ENCODE measurements around the gene SLC5A3.

The SLC5A3 gene

DNA sequence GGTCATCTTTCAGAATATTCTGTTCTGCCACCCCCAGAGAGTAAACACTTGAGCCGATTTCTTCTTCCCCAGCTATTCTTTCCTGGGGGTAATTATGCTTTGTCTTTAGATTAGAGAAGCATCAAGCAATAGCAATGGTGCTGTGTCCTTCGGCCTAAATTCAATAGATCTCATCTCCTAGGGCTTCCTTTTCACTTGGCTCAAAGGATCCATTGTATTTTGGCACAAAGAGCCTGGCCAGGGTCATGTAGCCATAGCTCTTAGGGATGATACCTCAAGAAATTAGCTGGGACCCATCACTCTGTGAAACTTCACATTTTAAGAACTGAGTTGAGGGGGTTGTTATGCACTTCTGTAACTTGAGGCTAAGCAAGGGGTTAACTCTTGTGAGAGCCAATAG is 27.0 kb downstream of the SLC5A3 start:
- no peak for DNase-seq (ENCODE audit: low read depth in 2 of 3, low spot score in 2 of 3)

DNA sequence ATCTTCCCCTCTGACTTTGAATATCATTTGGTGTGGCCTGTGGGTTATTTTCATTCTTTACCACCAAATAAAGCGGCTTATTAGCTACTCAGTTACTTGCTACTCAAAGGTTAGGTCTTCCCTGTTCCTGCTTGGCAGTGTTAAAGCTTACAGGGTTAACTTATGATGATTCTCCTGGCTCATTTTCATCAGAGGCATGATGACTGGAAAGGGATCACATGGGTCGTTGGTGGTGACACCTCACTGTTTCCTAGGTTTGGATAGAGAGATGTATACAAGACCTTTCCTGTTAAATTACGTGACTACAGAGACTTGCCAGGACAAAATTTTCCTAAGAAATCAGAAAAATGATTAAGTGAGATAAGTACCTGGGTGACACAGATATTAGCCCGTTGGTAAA is 27.4 kb downstream of the SLC5A3 start:
- no peak for DNase-seq (ENCODE audit: low read depth in 2 of 3, low spot score in 2 of 3)

- no peak for DNase-seq (ENCODE audit: low read depth in 2 of 3, low spot score in 2 of 3)
These were observed 32.7 kb downstream of the SLC5A3 start for GRCh38 chr21:34105947-34106541.

GRCh38 chr21:34107606-34108005 is 34.2 kb downstream of the SLC5A3 start:
- DNase-seq (ENCODE audit: low read depth in 2 of 3, low spot score in 2 of 3), result no peak

DNA sequence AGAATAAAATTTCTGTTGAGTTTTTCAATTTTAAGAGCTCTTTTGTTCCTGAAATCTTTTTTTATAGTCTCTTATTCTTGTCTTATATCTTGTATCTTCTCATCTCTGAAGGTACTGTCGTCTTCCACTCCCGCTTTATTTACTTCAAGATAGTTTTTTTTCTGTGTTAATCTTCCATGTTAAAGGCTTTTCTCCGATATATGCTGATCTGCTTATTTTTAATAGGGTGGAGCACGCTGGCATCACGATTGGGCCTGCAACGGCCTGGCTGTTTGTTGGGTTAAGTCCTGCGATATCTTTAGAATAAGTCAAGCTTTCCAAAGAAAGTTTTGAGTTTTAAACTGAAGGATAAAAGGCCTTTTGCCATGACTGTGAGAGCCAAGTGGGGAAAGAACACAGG is 35.7 kb downstream of the SLC5A3 start:
- no peak for DNase-seq (ENCODE audit: low read depth in 2 of 3, low spot score in 2 of 3)

GRCh38 chr21:34110594-34111202 is 37.3 kb downstream of the SLC5A3 start:
- DNase-seq (ENCODE audit: low read depth in 2 of 3, low spot score in 2 of 3), result no peak

DNA sequence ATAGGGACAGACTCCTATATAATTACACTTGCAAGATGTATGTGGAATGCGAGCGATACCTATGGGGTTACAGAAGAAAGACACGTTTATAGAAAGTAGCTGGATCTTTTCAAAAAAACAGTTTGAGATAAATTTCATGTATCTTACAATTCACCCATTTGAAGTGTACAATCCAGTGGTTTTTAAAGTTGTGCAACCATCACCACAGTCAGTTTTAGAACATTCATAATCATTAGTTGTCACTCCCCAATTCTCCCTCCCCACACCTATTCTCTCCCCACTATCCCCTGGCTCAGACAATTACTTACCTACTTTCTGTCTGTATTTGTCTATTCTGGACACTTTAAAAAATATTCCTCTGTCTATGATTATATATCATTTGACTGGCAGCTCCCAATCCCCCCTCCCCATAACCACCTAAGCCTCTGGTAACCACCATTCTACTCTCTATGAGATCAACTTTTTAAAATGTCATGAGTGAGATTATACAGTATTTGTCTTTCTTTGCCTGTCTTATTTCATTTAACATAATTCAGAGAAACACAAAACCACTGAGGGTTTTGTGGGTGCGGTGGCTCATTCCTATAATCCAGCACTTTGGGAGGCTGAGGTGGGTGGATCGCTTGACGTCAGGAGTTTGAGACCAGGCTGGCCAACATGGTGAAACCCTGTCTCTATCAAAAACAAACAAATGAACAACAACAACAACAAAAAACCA is 39.1 kb downstream of the SLC5A3 start:
- DNase-seq (ENCODE audit: low read depth in 2 of 3, low spot score in 2 of 3), result no peak

DNA sequence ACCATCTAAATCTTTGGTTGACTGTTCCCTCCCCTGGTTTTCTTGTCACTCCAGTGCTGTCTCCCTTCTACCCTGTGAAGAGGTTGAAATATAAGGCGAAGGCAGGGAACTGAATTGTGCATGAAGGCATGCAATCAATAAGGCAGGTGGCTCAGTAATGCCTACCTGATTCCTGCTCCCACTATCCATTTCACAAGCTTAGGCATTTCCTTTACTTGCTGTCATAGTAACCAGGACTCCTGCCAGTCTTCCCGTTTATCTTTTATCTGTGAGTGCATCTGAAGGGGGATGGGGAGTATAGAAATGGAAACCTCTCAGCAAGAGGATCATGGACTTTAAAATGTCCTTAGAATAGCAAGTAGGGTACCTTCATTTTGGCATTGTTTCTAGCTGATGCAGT is 40.5 kb downstream of the SLC5A3 start:
- no peak for DNase-seq (ENCODE audit: low read depth in 2 of 3, low spot score in 2 of 3)

- DNase-seq (ENCODE audit: low read depth in 2 of 3, low spot score in 2 of 3), result no peak
These were observed 41.8 kb downstream of the SLC5A3 start for GRCh38 chr21:34115160-34115559.

GRCh38 chr21:34116569-34116968 is 43.2 kb downstream of the SLC5A3 start:
- no peak for DNase-seq (ENCODE audit: low read depth in 2 of 3, low spot score in 2 of 3)

DNA sequence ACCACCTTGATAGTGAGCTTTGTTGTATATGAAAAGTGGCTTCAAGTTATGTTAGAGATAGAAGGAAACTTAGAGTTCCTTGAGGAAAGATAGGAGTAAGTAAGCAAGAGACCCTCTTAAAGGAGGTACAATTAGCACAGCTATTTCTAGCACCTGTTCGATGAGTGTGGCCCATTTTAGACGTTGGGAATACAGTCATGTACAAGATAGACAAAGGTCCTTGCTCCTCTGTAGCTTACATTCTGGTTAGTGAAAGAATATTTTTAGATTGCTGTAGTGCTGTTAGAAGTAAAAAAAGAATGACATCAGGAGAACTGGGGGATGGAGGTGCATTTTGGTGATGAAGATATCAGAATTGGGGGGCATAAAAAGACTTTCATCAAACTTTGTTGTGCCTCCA is 47.5 kb downstream of the SLC5A3 start:
- no peak for DNase-seq (ENCODE audit: low read depth in 2 of 3, low spot score in 2 of 3)

GRCh38 chr21:34122047-34122446 is 48.7 kb downstream of the SLC5A3 start:
- DNase-seq (ENCODE audit: low read depth in 2 of 3, low spot score in 2 of 3), result no peak
